Measurements from ENCODE around the gene TNKS1BP1. TPM values are rescaled to one million over a fixed set of nuclear protein-coding genes. Genes with fewer than 3 reads are reported as not detected.

Gene TNKS1BP1
- total and polyA plus RNA-seq, 9 of the 15 experiments (the other 6 are each of a cell fraction or from before 2014, with no cell fraction given) = 1.1 to 47.2 (median 10.9) TPM

- TF ChIP-seq CLOCK (CRISPR knock-in tag; IDR thresholded peaks at IDR 0.05; ENCODE audit: borderline replicate concordance) (no peak), XRCC3 (IDR thresholded peaks at IDR 0.05) (no peak), NFE2 (IDR thresholded peaks at IDR 0.05; ENCODE audit: low read depth) (no peak), ZC3H4 (CRISPR knock-in tag; IDR thresholded peaks at IDR 0.05; ENCODE audit: borderline replicate concordance) (no peak), OTX1 (CRISPR knock-in tag; IDR thresholded peaks at IDR 0.05) (no peak), U2AF1 (optimal IDR thresholded peaks at IDR 0.05; ENCODE audit: low read depth, low read length) (no peak), TRIM25 (IDR thresholded peaks at IDR 0.05; ENCODE audit: borderline replicate concordance) (no peak), HDAC1 (IDR thresholded peaks at IDR 0.05) (peak in 1 of 2 experiments; percentile 54; a peak in 1 of 4 replicates), ZFP91 (CRISPR knock-in tag; IDR thresholded peaks at IDR 0.05) (no peak), HLTF (IDR thresholded peaks at IDR 0.05) (no peak), ZNF436 (CRISPR knock-in tag; IDR thresholded peaks at IDR 0.05) (no peak), NFYB (IDR thresholded peaks at IDR 0.05; ENCODE audit: extremely low read depth, insufficient read length) (no peak), PHF8 (IDR thresholded peaks at IDR 0.05; ENCODE audit: borderline replicate concordance, low read length) (no peak; the same call in 1 of the 2 replicates), ZBTB8A (IDR thresholded peaks at IDR 0.05; ENCODE audit: partially characterized antibody) (no peak), JUN (IDR thresholded peaks at IDR 0.05; ENCODE audit: borderline replicate concordance, low read depth, low read length) (no peak), JUN (CRISPR knock-in tag; IDR thresholded peaks at IDR 0.05; ENCODE audit: borderline replicate concordance) (peak; percentile 54; the same call in 1 of the 2 replicates)
- TF ChIP-seq, protein P1, sequence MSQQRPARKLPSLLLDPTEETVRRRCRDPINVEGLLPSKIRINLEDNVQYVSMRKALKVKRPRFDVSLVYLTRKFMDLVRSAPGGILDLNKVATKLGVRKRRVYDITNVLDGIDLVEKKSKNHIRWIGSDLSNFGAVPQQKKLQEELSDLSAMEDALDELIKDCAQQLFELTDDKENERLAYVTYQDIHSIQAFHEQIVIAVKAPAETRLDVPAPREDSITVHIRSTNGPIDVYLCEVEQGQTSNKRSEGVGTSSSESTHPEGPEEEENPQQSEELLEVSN (IDR thresholded peaks at IDR 0.05; ENCODE audit: borderline replicate concordance in 1 of 2, extremely low read depth in 1 of 2, insufficient read depth in 1 of 2, insufficient read length in 1 of 2, low read depth in 1 of 2, low read length in 1 of 2, poor library complexity in 1 of 2, severe bottlenecking in 1 of 2) = peak in 1 of 2 experiments; percentile 49
- TF ChIP-seq, protein P2, sequence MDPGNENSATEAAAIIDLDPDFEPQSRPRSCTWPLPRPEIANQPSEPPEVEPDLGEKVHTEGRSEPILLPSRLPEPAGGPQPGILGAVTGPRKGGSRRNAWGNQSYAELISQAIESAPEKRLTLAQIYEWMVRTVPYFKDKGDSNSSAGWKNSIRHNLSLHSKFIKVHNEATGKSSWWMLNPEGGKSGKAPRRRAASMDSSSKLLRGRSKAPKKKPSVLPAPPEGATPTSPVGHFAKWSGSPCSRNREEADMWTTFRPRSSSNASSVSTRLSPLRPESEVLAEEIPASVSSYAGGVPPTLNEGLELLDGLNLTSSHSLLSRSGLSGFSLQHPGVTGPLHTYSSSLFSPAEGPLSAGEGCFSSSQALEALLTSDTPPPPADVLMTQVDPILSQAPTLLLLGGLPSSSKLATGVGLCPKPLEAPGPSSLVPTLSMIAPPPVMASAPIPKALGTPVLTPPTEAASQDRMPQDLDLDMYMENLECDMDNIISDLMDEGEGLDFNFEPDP (CRISPR knock-in tag; IDR thresholded peaks at IDR 0.05) = no peak
Observed at GRCh38 chr11:57311109-57311936, 13.4 kb downstream of the TNKS1BP1 start (continued).

Measured in K562 (cell line).